Right kidney (tissue), 1 donor: ENCODE measurements around the gene RTN4RL2.

Experiments
- DNase-seq: peaks from one replicate; pipeline ENCODE4 v3.0.0-alpha.2; 2016

The RTN4RL2 gene

GRCh38 chr11:57500515-57500914, 40.2 kb downstream of the RTN4RL2 start:
- DNase-seq, result no peak

- DNase-seq, result no peak
These were observed 40.6 kb downstream of the RTN4RL2 start for GRCh38 chr11:57500926-57501325.

GRCh38 chr11:57501953-57502352, 41.6 kb downstream of the RTN4RL2 start:
- no peak for DNase-seq

- no peak for DNase-seq
These were observed 42.0 kb downstream of the RTN4RL2 start for GRCh38 chr11:57502376-57502775.

GRCh38 chr11:57502870-57503269, 42.5 kb downstream of the RTN4RL2 start:
- no peak for DNase-seq

GRCh38 chr11:57504511-57504910, 44.2 kb downstream of the RTN4RL2 start:
- DNase-seq, result no peak

- no peak for DNase-seq
These were observed 46.2 kb downstream of the RTN4RL2 start for GRCh38 chr11:57506522-57506921.

GRCh38 chr11:57508341-57509170, 48.2 kb downstream of the RTN4RL2 start:
- no peak for DNase-seq

- no peak for DNase-seq
These were observed 51.6 kb downstream of the RTN4RL2 start for GRCh38 chr11:57511741-57512430.

GRCh38 chr11:57512646-57513451, 52.5 kb downstream of the RTN4RL2 start:
- DNase-seq, result no peak

- DNase-seq, result no peak
These were observed 53.1 kb downstream of the RTN4RL2 start for GRCh38 chr11:57513452-57513795.

GRCh38 chr11:57513911-57514537, 53.7 kb downstream of the RTN4RL2 start:
- peak; percentile 69 for DNase-seq

GRCh38 chr11:57514538-57515331, 54.4 kb downstream of the RTN4RL2 start:
- peak; percentile 72 for DNase-seq

GRCh38 chr11:57515332-57516060, 55.2 kb downstream of the RTN4RL2 start, which contains the start of gene SLC43A1:
Gene SLC43A1, minus strand, starts transcription at chr11:57515702. Its CDS starts 1,591 bp downstream, at chr11:57514111.
- DNase-seq, result peak; percentile 78

- DNase-seq, result no peak
These were observed 55.7 kb downstream of the RTN4RL2 start for GRCh38 chr11:57516061-57516443.

GRCh38 chr11:57521116-57521515, 60.8 kb downstream of the RTN4RL2 start:
- no peak for DNase-seq

- DNase-seq, result no peak
These were observed 63.1 kb downstream of the RTN4RL2 start for GRCh38 chr11:57523419-57523818.
